CD4-positive, alpha-beta T cell treated with Interleukin-17A for 1 hour (primary cell): ENCODE results near the gene LRP1B.

Experiments
- DNase-seq: peaks from one replicate; pipeline ENCODE4 v3.0.0-alpha.2; 2020

The LRP1B gene

DNA sequence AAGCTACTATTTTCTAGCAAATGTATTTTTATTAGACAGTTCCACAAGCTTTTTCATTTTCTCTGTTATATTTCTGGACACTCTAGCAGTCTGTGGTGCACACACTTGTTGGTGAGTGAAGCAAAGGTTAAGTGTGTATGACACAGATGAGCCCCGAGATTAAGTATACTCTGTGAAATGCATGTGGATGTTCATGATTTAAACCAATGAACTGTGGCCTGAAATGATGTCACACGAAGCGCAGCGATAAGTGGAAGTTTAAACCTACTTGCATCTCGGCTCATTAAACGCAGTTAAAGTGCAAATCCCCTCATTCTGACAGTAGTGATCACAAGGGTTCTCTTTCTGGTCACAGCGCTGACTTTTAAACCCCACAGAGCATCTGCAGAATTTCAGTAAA is 1861.8 kb downstream of the LRP1B start:
- DNase-seq = no peak

GRCh38 chr2:140262908-140263307 is 1867.9 kb downstream of the LRP1B start:
- DNase-seq = no peak

GRCh38 chr2:140257692-140258300 is 1873.0 kb downstream of the LRP1B start:
- no peak for DNase-seq

GRCh38 chr2:140256080-140256479 is 1874.7 kb downstream of the LRP1B start:
- DNase-seq = no peak

DNA sequence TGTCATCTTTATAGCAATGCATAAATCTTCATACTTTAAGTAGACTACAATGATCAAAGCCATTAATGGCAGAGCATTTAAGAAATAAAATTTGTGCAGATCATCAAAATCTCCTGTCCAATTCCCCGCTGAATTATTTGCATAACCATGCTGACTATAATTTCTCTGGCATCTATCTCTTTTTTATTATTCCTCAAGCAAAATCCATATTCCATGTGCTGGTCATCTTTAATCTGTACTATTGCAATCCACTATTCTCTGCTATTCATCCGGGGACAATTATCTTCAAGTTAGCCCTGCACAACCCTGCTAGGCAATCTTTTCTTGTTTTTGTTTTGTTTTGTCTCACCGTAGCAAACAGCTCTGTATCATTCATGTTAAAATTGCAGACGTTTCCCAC is 1881.0 kb downstream of the LRP1B start:
- DNase-seq = no peak

GRCh38 chr2:140248623-140249022 is 1882.2 kb downstream of the LRP1B start:
- DNase-seq = no peak

- no peak for DNase-seq
These were observed 1883.2 kb downstream of the LRP1B start for GRCh38 chr2:140247451-140248195.

DNA sequence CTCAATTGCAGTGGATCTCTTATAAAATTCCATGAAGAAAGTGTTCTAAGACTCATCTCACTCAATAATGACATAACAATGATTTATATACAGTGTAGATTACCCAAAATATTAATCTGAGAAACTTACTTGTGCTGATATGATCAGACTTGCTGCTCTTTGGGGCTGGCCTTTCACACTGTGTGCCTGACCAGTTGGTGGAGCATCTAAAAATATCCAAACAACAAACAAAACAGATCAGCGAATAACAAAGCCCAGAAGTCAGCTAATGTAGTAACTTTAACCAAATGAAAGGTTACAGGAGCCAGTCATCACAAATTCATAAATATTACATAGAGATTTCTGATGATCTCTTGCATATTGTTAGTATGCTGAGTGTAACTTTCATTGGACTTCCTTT is 1883.9 kb downstream of the LRP1B start:
- no peak for DNase-seq

- DNase-seq = no peak
These were observed 1884.8 kb downstream of the LRP1B start for GRCh38 chr2:140246058-140246457.

DNA sequence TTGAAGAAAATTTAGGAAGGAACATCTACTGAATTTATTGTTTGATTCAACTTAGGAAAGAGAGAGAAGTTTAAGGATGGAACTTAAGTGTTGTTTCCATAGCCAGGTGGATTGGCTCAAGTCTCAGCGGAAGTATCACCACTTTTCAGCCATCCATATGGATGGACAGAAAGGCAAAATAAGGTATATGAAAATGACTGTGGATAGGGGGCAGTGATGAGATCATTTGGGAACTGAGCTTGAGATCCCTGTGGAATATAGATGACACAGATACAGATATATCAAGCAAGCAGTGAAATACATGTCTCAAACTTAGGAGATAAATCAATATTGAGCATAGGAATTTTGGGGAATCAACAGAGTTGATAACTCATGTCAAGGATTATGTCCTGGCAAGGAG is 1887.9 kb downstream of the LRP1B start:
- DNase-seq = no peak

GRCh38 chr2:140234116-140234515 is 1896.7 kb downstream of the LRP1B start:
- DNase-seq = no peak

- DNase-seq = no peak
These were observed 1919.9 kb downstream of the LRP1B start for GRCh38 chr2:140210963-140211362.

GRCh38 chr2:140205093-140205492 is 1925.7 kb downstream of the LRP1B start:
- DNase-seq = no peak

- DNase-seq = no peak
These were observed 1927.5 kb downstream of the LRP1B start for GRCh38 chr2:140203347-140203746.

- no peak for DNase-seq
These were observed 1929.2 kb downstream of the LRP1B start for GRCh38 chr2:140201572-140201971.

GRCh38 chr2:140200764-140201163 is 1930.1 kb downstream of the LRP1B start:
- no peak for DNase-seq

DNA sequence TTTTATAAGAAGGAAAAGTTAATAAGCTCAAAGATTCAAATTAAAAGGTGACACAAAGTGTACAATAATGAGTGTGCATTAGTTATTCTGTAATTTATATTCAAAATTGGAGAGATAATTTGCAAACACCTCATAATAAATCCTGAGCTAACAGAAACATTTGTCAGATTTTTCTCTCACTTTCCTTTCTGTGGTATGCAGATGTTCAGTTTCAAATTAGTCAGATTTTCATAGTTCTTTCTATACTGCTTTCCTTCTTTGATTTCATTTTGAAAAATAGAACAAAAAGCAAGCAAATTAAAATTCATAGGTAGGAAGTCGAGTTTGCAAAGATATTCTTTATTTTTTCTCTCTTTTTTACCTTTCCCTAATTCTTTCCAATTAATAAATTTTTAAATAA is 1930.5 kb downstream of the LRP1B start:
- DNase-seq = no peak

DNA sequence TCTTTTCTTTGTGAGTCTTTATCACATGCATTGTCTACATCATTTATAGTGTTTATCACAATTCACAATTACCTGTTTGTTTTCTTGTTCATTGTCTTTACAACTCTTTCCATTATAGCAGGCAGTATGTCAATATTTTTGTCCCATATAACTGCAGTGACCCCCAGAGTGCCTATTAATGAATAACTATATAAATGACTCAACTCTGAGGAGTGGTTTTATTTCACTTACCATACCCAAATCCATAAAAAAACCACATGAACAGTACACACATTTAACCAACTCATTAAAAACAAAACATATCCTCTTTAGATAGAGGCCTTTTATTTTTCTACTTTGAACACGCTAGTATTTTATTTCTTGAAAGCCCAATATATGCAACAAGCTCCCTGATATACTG is 1931.5 kb downstream of the LRP1B start:
- DNase-seq = no peak

DNA sequence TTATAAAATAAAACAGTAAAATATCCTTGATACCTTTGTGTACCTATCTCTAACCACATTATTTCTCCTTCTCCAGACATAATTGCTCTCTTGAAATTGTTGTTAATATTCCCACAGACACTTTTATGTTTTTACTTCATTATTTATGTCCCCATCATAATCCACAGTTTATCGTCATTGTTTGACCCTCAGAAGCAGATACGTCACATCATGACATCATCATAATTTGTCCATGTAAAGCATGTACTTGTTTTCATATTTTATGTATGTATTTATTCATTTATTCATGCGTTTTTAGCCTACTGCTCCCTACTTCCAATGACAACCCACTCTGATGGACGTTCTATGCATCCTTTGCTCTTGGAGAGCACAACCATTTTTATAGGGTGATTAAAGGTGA is 1943.7 kb downstream of the LRP1B start:
- DNase-seq = no peak

DNA sequence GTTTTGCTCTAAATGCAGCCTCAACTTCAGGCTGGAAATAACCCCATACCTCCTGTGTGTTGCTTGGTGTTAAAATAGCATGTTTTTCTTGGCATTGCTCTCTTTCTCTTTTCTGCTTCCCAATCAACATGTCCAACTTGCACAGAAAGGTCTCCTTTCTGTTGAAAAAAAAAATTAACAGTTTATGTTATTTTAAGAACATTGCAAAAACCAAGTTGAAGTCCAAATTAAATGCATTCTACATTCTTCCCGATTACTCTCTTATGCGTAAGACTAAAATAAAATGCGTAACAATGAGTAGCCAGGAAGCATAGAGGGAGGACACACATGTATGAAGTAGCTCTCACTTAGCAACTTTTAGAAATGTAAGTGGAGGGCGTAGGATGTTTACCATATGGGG is 1944.5 kb downstream of the LRP1B start:
- DNase-seq = no peak

DNA sequence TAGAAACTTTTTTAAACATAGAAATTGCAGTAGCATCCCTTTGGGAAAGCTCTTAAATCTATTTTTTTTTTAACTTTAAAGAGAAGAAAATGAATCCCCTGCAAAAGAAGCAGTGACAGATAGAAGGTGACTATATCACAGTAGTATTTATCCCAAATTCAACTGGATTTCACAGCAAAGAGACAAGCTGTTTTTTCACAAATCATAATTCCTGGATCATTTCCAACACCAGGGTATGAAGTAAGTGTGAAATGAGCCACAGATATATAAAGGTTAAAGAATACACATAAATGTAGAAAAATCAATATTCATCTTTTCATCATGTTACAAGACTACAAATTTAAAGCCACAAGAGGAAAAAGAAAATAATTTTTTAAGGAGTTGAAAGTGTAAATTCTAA is 1945.7 kb downstream of the LRP1B start:
- no peak for DNase-seq

DNA sequence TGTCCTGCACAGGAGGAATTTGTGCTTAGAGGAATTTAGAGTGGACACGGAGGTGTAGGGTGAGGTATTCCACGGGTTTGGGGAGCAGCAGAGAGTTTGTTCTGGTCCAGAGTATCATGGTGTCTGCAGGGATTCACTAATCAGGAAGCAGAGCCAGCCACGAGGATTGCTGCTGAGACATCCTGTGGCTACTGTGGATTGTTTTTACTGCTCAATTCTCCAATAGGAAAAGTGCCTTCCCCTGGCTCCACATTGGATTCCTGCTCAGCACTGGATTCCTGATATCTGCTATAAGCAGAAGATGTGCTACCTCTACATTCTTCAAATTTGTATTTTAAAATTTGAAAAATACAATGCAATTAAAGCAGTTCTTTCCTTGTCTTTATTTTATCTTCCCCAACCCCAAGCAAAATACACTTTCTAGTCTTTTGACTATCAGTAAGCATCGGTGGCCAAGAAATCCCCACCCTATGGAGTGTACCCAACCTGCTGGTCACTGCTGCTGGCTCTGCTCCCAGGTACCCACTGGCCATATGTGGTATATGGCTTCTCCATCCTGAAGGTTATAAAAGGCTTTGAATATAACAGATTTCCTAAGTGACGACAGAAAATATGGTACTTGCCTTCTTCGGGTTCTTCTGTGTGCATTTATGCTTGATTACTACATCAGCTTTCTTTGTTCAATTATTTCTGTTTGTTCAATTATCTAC is 1947.6 kb downstream of the LRP1B start:
- DNase-seq = no peak
